Measurements from ENCODE around the gene NAALADL2.

- no peak for TF ChIP-seq EZH2 (IDR thresholded peaks at IDR 0.05; ENCODE audit: borderline replicate concordance, insufficient read depth, low read depth, low read length, poor library complexity, severe bottlenecking)
- TF ChIP-seq, protein P1, sequence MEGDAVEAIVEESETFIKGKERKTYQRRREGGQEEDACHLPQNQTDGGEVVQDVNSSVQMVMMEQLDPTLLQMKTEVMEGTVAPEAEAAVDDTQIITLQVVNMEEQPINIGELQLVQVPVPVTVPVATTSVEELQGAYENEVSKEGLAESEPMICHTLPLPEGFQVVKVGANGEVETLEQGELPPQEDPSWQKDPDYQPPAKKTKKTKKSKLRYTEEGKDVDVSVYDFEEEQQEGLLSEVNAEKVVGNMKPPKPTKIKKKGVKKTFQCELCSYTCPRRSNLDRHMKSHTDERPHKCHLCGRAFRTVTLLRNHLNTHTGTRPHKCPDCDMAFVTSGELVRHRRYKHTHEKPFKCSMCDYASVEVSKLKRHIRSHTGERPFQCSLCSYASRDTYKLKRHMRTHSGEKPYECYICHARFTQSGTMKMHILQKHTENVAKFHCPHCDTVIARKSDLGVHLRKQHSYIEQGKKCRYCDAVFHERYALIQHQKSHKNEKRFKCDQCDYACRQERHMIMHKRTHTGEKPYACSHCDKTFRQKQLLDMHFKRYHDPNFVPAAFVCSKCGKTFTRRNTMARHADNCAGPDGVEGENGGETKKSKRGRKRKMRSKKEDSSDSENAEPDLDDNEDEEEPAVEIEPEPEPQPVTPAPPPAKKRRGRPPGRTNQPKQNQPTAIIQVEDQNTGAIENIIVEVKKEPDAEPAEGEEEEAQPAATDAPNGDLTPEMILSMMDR (IDR thresholded peaks at IDR 0.05): no peak
Observed at GRCh38 chr3:175311404-175311803, 452.3 kb downstream of the NAALADL2 start.

All from B cell (primary cell).